Smooth muscle cell (in vitro differentiated cells): ENCODE data around the gene C17orf75. TPM values are rescaled to one million over a fixed set of nuclear protein-coding genes. Genes with fewer than 3 reads are reported as not detected.

Source experiments
- DNase-seq: peaks from one replicate; lab custom pipeline; 2025; ENCODE audit not compliant: unreplicated experiment; lab: John Stamatoyannopoulos, UW
- H2AFZ ChIP-seq: fragments of 200-600 bp; sonication (generic); 2 replicates; pipeline ENCODE4 v1.6.0; 2016; ENCODE audit warnings: antibody characterized with exemption, low read depth, mild to moderate bottlenecking
- H3F3A ChIP-seq: fragments of 200-600 bp; sonication (generic); 2 replicates; pipeline ENCODE4 v1.6.0; 2017; ENCODE audit warnings: antibody characterized with exemption, low read depth
- H3K27ac ChIP-seq: fragments of 200-600 bp; sonication (generic); 2 replicates; pipeline ENCODE4 v1.5.1; 2016; ENCODE audit warnings: low read depth, mild to moderate bottlenecking
- H3K27me3 ChIP-seq: fragments of 200-600 bp; sonication (generic); 2 replicates; pipeline ENCODE4 v1.6.1; 2016; ENCODE audit warnings: low read depth, mild to moderate bottlenecking
- H3K36me3 ChIP-seq: fragments of 200-600 bp; sonication (generic); 2 replicates; pipeline ENCODE4 v1.5.1; 2016; ENCODE audit warnings: low read depth
- H3K4me1 ChIP-seq: fragments of 200-600 bp; sonication (generic); 2 replicates; pipeline ENCODE4 v1.5.1; 2016; ENCODE audit warnings: low read depth
- H3K4me2 ChIP-seq: fragments of 200-600 bp; sonication (generic); 2 replicates; pipeline ENCODE4 v1.6.0; 2016; ENCODE audit warnings: mild to moderate bottlenecking
- H3K4me3 ChIP-seq: fragments of 200-600 bp; sonication (generic); 2 replicates; pipeline ENCODE4 v1.5.1; 2016; ENCODE audit warnings: mild to moderate bottlenecking
- H3K79me2 ChIP-seq: fragments of 200-600 bp; sonication (generic); 2 replicates; pipeline ENCODE4 v1.6.0; 2016; ENCODE audit warnings: low read depth, mild to moderate bottlenecking
- H3K9ac ChIP-seq: fragments of 200-600 bp; sonication (generic); 2 replicates; pipeline ENCODE4 v1.6.0; 2016; ENCODE audit warnings: low read depth
- H3K9me3 ChIP-seq: fragments of 200-600 bp; sonication (generic); replicated peaks from 2 replicates; pipeline ENCODE4 v1.5.1; 2016; ENCODE audit warnings: low read depth
- H4K20me1 ChIP-seq: fragments of 200-600 bp; sonication (generic); 2 replicates; pipeline ENCODE4 v1.6.0; 2016; ENCODE audit warnings: low read depth
- WGBS: methylation state at CpG from one replicate; pipeline ENCODE4 v1.1.7; 2016; ENCODE audit warnings: low lambda C conversion rate; 5-methylcytosine and 5-hydroxymethylcytosine counted together
- polyA plus RNA-seq: library from polyadenylated mRNA; unstranded; fragments of >200 nt; fragmentation: Nextera tagmentation; extraction: Ambion mirVana; gene quantifications from 2 replicates; pipeline ENCODE4 v1.2.1, GENCODE V29; 2016
- total RNA-seq: library from RNA; depleted of rRNA; stranded (reverse); fragments of >200 nt; gene quantifications from 2 replicates; pipeline ENCODE4 v1.2.3, GENCODE V29; 2014
- TF ChIP-seq, protein P1 (sequence below): fragments of 200-600 bp; sonication (generic); IDR thresholded peaks from 2 replicates; pipeline ENCODE4 v1.5.1; 2017; ENCODE audit warnings: borderline replicate concordance, mild to moderate bottlenecking, antibody characterized with exemption; ENCODE audit not compliant: insufficient read depth, poor library complexity, severe bottlenecking

C17orf75 gene
- total and polyA plus RNA-seq, 2 experiments from 2014 or later, result 10.2 to 15.2 TPM

DNA sequence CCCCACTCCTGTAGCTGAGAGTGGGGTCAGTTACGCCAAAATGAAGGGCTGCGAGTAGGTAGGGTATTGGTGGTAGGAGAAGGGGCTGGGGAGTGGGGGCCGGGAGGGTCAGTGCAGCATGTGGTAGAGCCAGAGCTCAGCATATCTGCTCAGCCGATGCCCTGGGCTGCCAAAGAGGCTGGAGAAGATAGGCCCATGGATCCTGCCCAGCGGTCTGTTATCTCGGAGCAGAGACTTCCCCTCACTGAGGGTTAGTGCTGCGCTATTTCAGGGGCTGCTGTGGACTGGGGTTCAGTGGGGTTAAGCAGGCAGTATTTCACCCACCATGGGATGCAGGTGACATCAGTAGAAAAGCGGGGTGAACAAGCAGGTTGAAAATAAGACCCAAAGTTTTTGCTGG, 56.7 kb downstream of the C17orf75 start:
- Histone ChIP-seq H3K4me3 (no peak overlapping the region), H3K4me2 (no peak overlapping the region), H3K36me3 (no peaks in the 10 kb centered on the region), H3F3A (no peaks in the 10 kb centered on the region), H3K27me3 (peaks cover 70% of the 10 kb centered on the region), H3K79me2 (no peaks in the 10 kb centered on the region), H4K20me1 (no peaks in the 10 kb centered on the region), H3K27ac (no peak overlapping the region), H2AFZ (no peak overlapping the region), H3K9me3 (no peaks in the 10 kb centered on the region), H3K4me1 (peaks cover 15% of the 10 kb centered on the region), H3K9ac (no peak overlapping the region)
- WGBS, result 89% methylated on average over 8 of the region's 8 CpGs
- TF ChIP-seq, protein P1, sequence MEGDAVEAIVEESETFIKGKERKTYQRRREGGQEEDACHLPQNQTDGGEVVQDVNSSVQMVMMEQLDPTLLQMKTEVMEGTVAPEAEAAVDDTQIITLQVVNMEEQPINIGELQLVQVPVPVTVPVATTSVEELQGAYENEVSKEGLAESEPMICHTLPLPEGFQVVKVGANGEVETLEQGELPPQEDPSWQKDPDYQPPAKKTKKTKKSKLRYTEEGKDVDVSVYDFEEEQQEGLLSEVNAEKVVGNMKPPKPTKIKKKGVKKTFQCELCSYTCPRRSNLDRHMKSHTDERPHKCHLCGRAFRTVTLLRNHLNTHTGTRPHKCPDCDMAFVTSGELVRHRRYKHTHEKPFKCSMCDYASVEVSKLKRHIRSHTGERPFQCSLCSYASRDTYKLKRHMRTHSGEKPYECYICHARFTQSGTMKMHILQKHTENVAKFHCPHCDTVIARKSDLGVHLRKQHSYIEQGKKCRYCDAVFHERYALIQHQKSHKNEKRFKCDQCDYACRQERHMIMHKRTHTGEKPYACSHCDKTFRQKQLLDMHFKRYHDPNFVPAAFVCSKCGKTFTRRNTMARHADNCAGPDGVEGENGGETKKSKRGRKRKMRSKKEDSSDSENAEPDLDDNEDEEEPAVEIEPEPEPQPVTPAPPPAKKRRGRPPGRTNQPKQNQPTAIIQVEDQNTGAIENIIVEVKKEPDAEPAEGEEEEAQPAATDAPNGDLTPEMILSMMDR, result no peak
- no peak for DNase-seq

DNA sequence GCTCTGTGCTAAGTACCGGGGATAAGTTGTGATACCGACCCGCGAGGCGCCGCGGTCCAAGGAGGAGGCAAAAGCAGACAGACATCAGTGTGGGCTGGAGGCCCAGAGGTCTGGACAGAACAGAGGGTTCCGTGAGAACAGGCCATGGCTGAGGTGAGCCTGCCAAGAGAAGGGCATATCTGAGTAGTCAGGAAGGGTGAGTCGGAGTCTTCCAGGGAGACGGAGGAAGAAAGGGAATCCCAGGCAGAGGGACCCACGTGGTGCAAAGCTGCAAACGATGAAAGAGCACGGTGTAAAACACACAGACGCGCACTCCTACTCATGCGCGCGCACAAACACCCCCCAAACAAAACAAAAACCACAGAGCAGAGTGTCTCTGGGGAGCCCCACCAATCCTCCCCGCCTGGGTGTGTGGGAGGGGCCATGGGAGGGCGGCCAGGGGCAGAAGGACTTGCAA, 58.2 kb downstream of the C17orf75 start:
- Histone ChIP-seq H3K4me1 (peaks cover 17% of the 10 kb centered on the region), H3K27ac (no peak overlapping the region), H3K36me3 (no peaks in the 10 kb centered on the region), H3K9ac (no peak overlapping the region), H3K9me3 (no peaks in the 10 kb centered on the region), H3K79me2 (no peaks in the 10 kb centered on the region), H3F3A (no peaks in the 10 kb centered on the region), H3K27me3 (peaks cover 68% of the 10 kb centered on the region), H3K4me2 (no peak overlapping the region), H4K20me1 (no peaks in the 10 kb centered on the region), H2AFZ (no peak overlapping the region), H3K4me3 (no peak overlapping the region)
- no peak for DNase-seq
- TF ChIP-seq, protein P1, result no peak
- 83% methylated on average over 19 of the region's 20 CpGs for WGBS

DNA sequence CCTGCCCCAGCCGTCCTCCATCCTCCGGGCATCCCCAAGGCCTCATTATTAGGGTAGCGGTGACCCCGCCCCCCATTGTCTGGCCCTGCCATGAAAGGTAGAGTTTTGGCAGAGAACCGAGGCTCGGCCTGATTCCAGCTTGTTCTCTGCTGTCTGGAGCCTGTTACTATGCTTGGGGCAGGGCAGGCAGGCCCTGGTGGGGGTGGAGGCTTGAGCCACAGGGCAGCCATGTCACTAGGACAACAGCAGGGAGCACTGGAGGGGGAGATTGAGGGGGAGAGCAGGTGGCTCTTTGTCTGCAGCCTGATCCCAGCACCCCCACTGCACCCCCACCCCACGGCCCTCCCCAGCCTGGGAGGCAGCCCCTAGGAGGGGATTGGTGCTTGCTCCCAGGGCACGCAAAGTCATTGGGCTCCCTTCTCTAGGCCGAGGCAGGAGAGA, 60.9 kb downstream of the C17orf75 start:
- H3K4me1 ChIP-seq, result peaks cover 17% of the 10 kb centered on the region
- no peak for DNase-seq
- no peaks in the 10 kb centered on the region for H4K20me1 ChIP-seq
- H3F3A ChIP-seq, result no peaks in the 10 kb centered on the region
- TF ChIP-seq, protein P1, result no peak
- no peak overlapping the region for H3K27ac ChIP-seq
- H2AFZ ChIP-seq, result no peak overlapping the region
- H3K4me3 ChIP-seq, result no peak overlapping the region
- no peaks in the 10 kb centered on the region for H3K79me2 ChIP-seq
- no peak overlapping the region for H3K4me2 ChIP-seq
- 76% methylated on average over 9 of the region's 9 CpGs for WGBS
- H3K9ac ChIP-seq, result no peak overlapping the region
- H3K36me3 ChIP-seq, result no peaks in the 10 kb centered on the region
- peaks cover 57% of the 10 kb centered on the region for H3K27me3 ChIP-seq
- H3K9me3 ChIP-seq, result no peaks in the 10 kb centered on the region

DNA sequence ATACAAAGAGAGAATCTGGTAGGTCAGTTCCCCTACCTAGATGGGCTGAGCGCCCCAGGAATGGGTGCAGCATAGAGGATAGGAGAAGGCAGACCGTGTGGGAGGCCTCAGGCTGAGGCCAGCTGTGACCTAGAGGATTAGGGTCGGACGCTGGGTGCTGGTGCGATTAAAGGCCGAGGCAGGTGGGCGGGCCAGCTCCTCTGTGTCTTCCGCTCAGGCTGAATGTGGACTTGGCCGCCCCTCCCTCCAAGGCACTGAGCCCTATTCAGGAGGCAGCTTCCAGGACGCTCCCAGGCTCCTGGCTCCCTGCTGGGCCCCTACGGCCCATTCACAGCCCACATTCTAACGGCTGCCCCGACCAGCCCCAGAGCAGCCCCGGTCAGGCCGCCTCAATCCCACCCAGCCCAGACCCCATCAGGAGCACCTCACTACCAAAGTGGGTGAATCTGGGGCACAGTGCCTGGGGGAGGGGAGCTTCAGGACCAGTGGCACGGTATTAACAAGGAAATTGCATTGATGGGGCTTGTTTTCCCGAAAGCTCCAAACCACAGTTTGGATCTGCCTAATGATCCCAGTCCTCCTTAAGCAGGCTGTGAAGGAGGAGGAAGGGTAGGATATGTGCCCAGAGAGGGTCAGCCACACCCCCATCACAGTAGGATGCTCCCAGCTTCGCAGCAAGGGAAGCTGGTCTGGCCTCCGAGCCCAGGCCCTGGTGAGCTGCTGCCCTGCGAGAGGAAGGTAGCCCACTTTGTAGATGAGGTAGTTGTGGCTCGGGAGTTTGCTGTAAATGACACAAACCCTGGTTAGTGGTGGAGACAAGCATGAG, 61.9 kb downstream of the C17orf75 start:
- WGBS, result 42% methylated on average over 20 of the region's 21 CpGs
- H3K27me3 ChIP-seq, result peaks cover 48% of the 10 kb centered on the region
- no peaks in the 10 kb centered on the region for H4K20me1 ChIP-seq
- H3K27ac ChIP-seq, result no peak overlapping the region
- DNase-seq, result no peak
- no peak overlapping the region for H3K4me2 ChIP-seq
- H3K36me3 ChIP-seq, result no peaks in the 10 kb centered on the region
- H3K4me1 ChIP-seq, result peaks cover 17% of the 10 kb centered on the region
- H3F3A ChIP-seq, result no peaks in the 10 kb centered on the region
- H3K9ac ChIP-seq, result no peak overlapping the region
- no peak overlapping the region for H2AFZ ChIP-seq
- no peak overlapping the region for H3K4me3 ChIP-seq
- H3K79me2 ChIP-seq, result no peaks in the 10 kb centered on the region
- TF ChIP-seq, protein P1, result no peak
- H3K9me3 ChIP-seq, result no peaks in the 10 kb centered on the region
